GM12878 (cell line): ENCODE results near the gene PDE10A. TPM values are rescaled to one million over a fixed set of nuclear protein-coding genes. Genes with fewer than 3 reads are reported as not detected.

Source experiments
- ATAC-seq: fragments of 200-7000 bp; cut with Tn5 transposase; 3 replicates; pipeline ENCODE4 v1.9.1; 2020; ENCODE audit warnings: mild to moderate bottlenecking, moderate library complexity
- BruUV-seq: library from RNA; stranded (reverse); fragments of 400-500 nt; replicated peaks from 2 replicates; lab custom pipeline; 2021; lab: Mats Ljungman, UMichigan
- CTCF ChIA-PET: fragments of 300-600 bp; sonication (Branson Sonifier 250); formaldehyde crosslinking; extraction: SDS; loops from one replicate; lab custom pipeline; 2021; ENCODE audit warnings: inconsistent platforms; lab: Yijun Ruan, JAX
- POLR2A ChIA-PET: fragments of 350-600 bp; formaldehyde crosslinking; extraction: SDS; loops from one replicate; lab custom pipeline; 2021; ENCODE audit warnings: inconsistent platforms; lab: Charles Lee
- RAD21 ChIA-PET: fragments of 300-600 bp; sonication (Branson Sonifier 250); formaldehyde crosslinking; loops from one replicate; lab custom pipeline; 2023; ENCODE audit warnings: antibody characterized with exemption; ENCODE audit not compliant: unreplicated experiment; lab: Charles Lee
- SMC1A ChIA-PET: fragments of 300-600 bp; sonication (Branson Sonifier 250); formaldehyde crosslinking; loops from one replicate; lab custom pipeline; 2023; ENCODE audit not compliant: unreplicated experiment, uncharacterized antibody; lab: Charles Lee
- DNase-seq: peaks from one replicate; pipeline ENCODE4 v3.0.0-alpha.2; 2011; ENCODE audit warnings: low read depth, low spot score
- FAIRE-seq: peaks from 3 replicates; lab custom pipeline; 2011; peaks lifted over from hg19 to GRCh38; lab: Jason Lieb, UNC
- H2AFZ ChIP-seq: 2 replicates; pipeline ENCODE4 v1.6.0; 2011; ENCODE audit warnings: low read depth, low read length, control low read depth; ENCODE audit not compliant: control insufficient read depth
- H3K27ac ChIP-seq: 2 replicates; pipeline ENCODE4 v1.5.1; 2011; ENCODE audit warnings: control low read depth; ENCODE audit not compliant: control insufficient read depth, insufficient read depth
- H3K27me3 ChIP-seq, 2 experiments: replicated peaks in 1 of 2; 2 replicates each; pipeline versions ENCODE4 v1.6.0 to v1.6.1; 2011; ENCODE audit warnings: low read length in 1 of 2; ENCODE audit not compliant: control insufficient read depth in 2 of 2, insufficient read depth in 2 of 2
- H3K36me3 ChIP-seq, 2 experiments: 2 replicates each; pipeline ENCODE4 v1.5.1; 2011; ENCODE audit warnings: low read length in 1 of 2; ENCODE audit not compliant: control insufficient read depth in 2 of 2, insufficient read depth in 2 of 2
- H3K4me1 ChIP-seq: 2 replicates; pipeline ENCODE4 v1.6.1; 2011; ENCODE audit warnings: mild to moderate bottlenecking, low read length, moderate library complexity, mixed read lengths; ENCODE audit not compliant: control insufficient read depth, insufficient read depth
- H3K4me2 ChIP-seq: 2 replicates; pipeline ENCODE4 v1.6.0; 2011; ENCODE audit warnings: control low read depth; ENCODE audit not compliant: control insufficient read depth, insufficient read depth
- H3K4me3 ChIP-seq: fragments of 200-600 bp; sonication (generic); 2 replicates; pipeline ENCODE4 v1.5.1; 2016
- H3K79me2 ChIP-seq: 2 replicates; pipeline ENCODE4 v1.6.0; 2011; ENCODE audit warnings: low read length; ENCODE audit not compliant: control insufficient read depth, insufficient read depth
- H3K9ac ChIP-seq: 2 replicates; pipeline ENCODE4 v1.8.0; 2011; ENCODE audit warnings: low read length, control low read depth, mixed read lengths; ENCODE audit not compliant: control insufficient read depth, insufficient read depth
- H3K9me3 ChIP-seq: replicated peaks from 3 replicates; pipeline ENCODE4 v1.5.1; 2011; ENCODE audit warnings: mild to moderate bottlenecking, low read length; ENCODE audit not compliant: control insufficient read depth, insufficient read depth
- H4K20me1 ChIP-seq: 2 replicates; pipeline ENCODE4 v1.6.0; 2011; ENCODE audit not compliant: control insufficient read depth, insufficient read depth
- EGR1 ChIP-seq, 2 experiments: IDR thresholded peaks; 1 replicate in 1 of 2; 2 replicates in 1 of 2; pipeline ENCODE4 v1.6.1; 2011 to 2012; ENCODE audit warnings: low read depth in 2 of 2, low read length in 2 of 2, borderline replicate concordance in 1 of 2, mild to moderate bottlenecking in 1 of 2, moderate library complexity in 1 of 2
- SREBF1 ChIP-seq: IDR thresholded peaks from 2 replicates; pipeline ENCODE4 v1.6.1; 2012; ENCODE audit warnings: mild to moderate bottlenecking, low read length
- STAT3 ChIP-seq: IDR thresholded peaks from 2 replicates; pipeline ENCODE4 v1.6.1; 2011; ENCODE audit warnings: low read depth, low read length, improper control_type of control experiment
- TBL1XR1 ChIP-seq: IDR thresholded peaks from 2 replicates; pipeline ENCODE4 v1.6.1; 2012; ENCODE audit warnings: low read depth, low read length, improper control_type of control experiment
- TCF7 ChIP-seq: IDR thresholded peaks from 2 replicates; pipeline ENCODE4 v1.6.1; 2014; ENCODE audit warnings: antibody characterized with exemption, borderline replicate concordance
- ZBED1 ChIP-seq: IDR thresholded peaks from 2 replicates; pipeline ENCODE4 v1.6.1; 2016; ENCODE audit warnings: borderline replicate concordance
- ZNF24 ChIP-seq: fragments of 450-650 bp; IDR thresholded peaks from 2 replicates; pipeline ENCODE4 v1.6.1; 2017; ENCODE audit warnings: antibody characterized with exemption, mild to moderate bottlenecking
- WGBS: methylation state at CpG from one replicate; pipeline ENCODE4 v1.1.6; 2016; ENCODE audit warnings: low lambda C conversion rate; ENCODE audit not compliant: insufficient replicate concordance, insufficient coverage; ENCODE audit errors: missing lambda C conversion rate; 5-methylcytosine and 5-hydroxymethylcytosine counted together
- in situ Hi-C: fragments of 300-500 bp; cut with MboI; formaldehyde crosslinking; loops from 9 replicates; pipeline ENCODE4 v1.14.3; 2018; ENCODE audit warnings: mixed read lengths
- intact Hi-C: fragments of 100-400 bp; cut with micrococcal nuclease; formaldehyde crosslinking; loops from one replicate; pipeline ENCODE4 v1.14.2; 2022; ENCODE audit not compliant: unreplicated experiment
- polyA plus RNA-seq, 11 experiments: library from polyadenylated mRNA; depleted of rRNA in 4 of 11; unstranded in 6 of 11; stranded (reverse) in 5 of 11; fragments of >200 nt; fragmentation: Nextera tagmentation in 4 of 11; fragmentation: Illumina TruSeq in 1 of 11; extraction: Ambion mirVana in 4 of 11; extraction: Trizol in 1 of 11; gene quantifications; 1 replicate in 1 of 11; 2 replicates in 10 of 11; pipeline versions ENCODE4 v1.2.1 to v1.2.3, GENCODE V29; 2011 to 2016; ENCODE audit warnings: inconsistent platforms in 2 of 11, missing spikeins in 2 of 11, low read depth in 1 of 11
- total RNA-seq, 4 experiments: library from RNA; depleted of rRNA in 3 of 4; stranded (reverse); fragments of >200 nt in 3 of 4; fragmentation: Illumina TruSeq in 1 of 4; extraction: Trizol in 1 of 4; gene quantifications; 2 replicates each; pipeline versions ENCODE4 v1.2.1 to v1.2.3, GENCODE V29; 2013 to 2021
- TF ChIP-seq, protein P1 (sequence below): IDR thresholded peaks from 2 replicates; pipeline ENCODE4 v1.6.1; 2012; ENCODE audit warnings: low read length, inconsistent platforms

The PDE10A gene
- total and polyA plus RNA-seq, 10 of the 15 experiments (the other 5 are each of a cell fraction or from before 2014, with no cell fraction given), result under 0.01 to 1.3 (median 0.03) TPM; not detected in 2

DNA sequence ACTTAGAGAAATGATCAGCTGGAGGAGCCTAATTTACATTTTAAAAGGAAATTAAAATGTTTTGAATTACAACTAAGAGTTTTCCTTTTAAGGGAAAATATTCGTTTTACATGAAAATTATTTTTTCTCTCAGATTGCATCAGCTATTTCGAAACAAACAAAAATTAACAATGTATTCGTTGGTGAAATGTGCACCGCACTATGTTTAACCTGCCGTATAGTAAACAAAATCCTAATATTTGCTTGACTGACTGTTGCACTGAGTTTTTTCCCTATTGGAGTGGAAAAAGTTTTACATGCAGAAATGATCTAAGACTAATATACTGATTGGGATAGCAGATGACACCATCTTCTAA lies 5.7 kb downstream of the PDE10A start:
- CTCF ChIA-PET, result no interaction called here
- ATAC-seq (no peak), DNase-seq (no peak), FAIRE-seq (no peak)
- H3K36me3 ChIP-seq, result no peaks in the 10 kb centered on the region
- H3K79me2 ChIP-seq, result no peaks in the 10 kb centered on the region
- H3K4me3 ChIP-seq, result no peak overlapping the region
- H3K9ac ChIP-seq, result no peak overlapping the region
- no TSS peak for BruUV-seq
- POLR2A ChIA-PET, result no interaction called here
- in situ Hi-C loops, result no loop called here
- SMC1A ChIA-PET, result interaction anchor here (0.9 kb wide), 1 partner anchor 28 kb away, joined by 3 read pairs; no protein-coding TSS in a partner anchor
- no peak overlapping the region for H2AFZ ChIP-seq
- H3K4me1 ChIP-seq, result no peaks in the 10 kb centered on the region
- TF ChIP-seq, protein P1, sequence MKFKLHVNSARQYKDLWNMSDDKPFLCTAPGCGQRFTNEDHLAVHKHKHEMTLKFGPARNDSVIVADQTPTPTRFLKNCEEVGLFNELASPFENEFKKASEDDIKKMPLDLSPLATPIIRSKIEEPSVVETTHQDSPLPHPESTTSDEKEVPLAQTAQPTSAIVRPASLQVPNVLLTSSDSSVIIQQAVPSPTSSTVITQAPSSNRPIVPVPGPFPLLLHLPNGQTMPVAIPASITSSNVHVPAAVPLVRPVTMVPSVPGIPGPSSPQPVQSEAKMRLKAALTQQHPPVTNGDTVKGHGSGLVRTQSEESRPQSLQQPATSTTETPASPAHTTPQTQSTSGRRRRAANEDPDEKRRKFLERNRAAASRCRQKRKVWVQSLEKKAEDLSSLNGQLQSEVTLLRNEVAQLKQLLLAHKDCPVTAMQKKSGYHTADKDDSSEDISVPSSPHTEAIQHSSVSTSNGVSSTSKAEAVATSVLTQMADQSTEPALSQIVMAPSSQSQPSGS, result no peak
- TF ChIP-seq SREBF1, result no peak
- no peak for TF ChIP-seq TBL1XR1
- TF ChIP-seq STAT3, result no peak
- no peak for TF ChIP-seq TCF7
- no peak for TF ChIP-seq ZBED1
- no peak for TF ChIP-seq ZNF24
- no peak for TF ChIP-seq EGR1 (IDR thresholded peaks at IDR 0.05; ENCODE audit: borderline replicate concordance in 1 of 2, low read depth in 2 of 2, low read length in 2 of 2)
- H3K4me2 ChIP-seq, result no peak overlapping the region
- no peak overlapping the region for H3K27ac ChIP-seq
- WGBS, result 42% methylated on average over 5 of the region's 5 CpGs
- no peaks in the 10 kb centered on the region for H3K9me3 ChIP-seq
- intact Hi-C loops, result no loop called here
- H4K20me1 ChIP-seq, result no peaks in the 10 kb centered on the region
- peaks cover 0 to 6% of the 10 kb centered on the region in 2 experiments; a peak in 2 of 4 replicates for H3K27me3 ChIP-seq
- RAD21 ChIA-PET, result no interaction called here
